ENCODE results near the gene JMY.

JMY gene

GRCh38 chr5:79201206-79201605, 34.7 kb upstream of the JMY start:
- TF ChIP-seq CTCF (IDR thresholded peaks at IDR 0.05), result no peak

- TF ChIP-seq CTCF (IDR thresholded peaks at IDR 0.05), result no peak
Observed at GRCh38 chr5:79202076-79202475, 33.9 kb upstream of the JMY start.

- no peak for TF ChIP-seq CTCF (IDR thresholded peaks at IDR 0.05)
Observed at GRCh38 chr5:79205965-79206364, 30.0 kb upstream of the JMY start.

- no peak for TF ChIP-seq CTCF (IDR thresholded peaks at IDR 0.05)
Observed at GRCh38 chr5:79206541-79206940, 29.4 kb upstream of the JMY start.

- TF ChIP-seq CTCF (IDR thresholded peaks at IDR 0.05), result no peak
Observed at GRCh38 chr5:79209505-79209904, 26.4 kb upstream of the JMY start.

- TF ChIP-seq CTCF (IDR thresholded peaks at IDR 0.05), result no peak
Observed at GRCh38 chr5:79224286-79224984, 11.5 kb upstream of the JMY start.

GRCh38 chr5:79225026-79225425, 10.9 kb upstream of the JMY start:
- TF ChIP-seq CTCF (IDR thresholded peaks at IDR 0.05), result no peak

GRCh38 chr5:79225441-79225840, 10.5 kb upstream of the JMY start:
- no peak for TF ChIP-seq CTCF (IDR thresholded peaks at IDR 0.05)
